ENCODE results near the gene IFT25. TPM values are rescaled to one million over a fixed set of nuclear protein-coding genes. Genes with fewer than 3 reads are reported as not detected.

The IFT25 gene
- total RNA-seq, 1 experiment from 2014 or later, result 31.7 TPM

DNA sequence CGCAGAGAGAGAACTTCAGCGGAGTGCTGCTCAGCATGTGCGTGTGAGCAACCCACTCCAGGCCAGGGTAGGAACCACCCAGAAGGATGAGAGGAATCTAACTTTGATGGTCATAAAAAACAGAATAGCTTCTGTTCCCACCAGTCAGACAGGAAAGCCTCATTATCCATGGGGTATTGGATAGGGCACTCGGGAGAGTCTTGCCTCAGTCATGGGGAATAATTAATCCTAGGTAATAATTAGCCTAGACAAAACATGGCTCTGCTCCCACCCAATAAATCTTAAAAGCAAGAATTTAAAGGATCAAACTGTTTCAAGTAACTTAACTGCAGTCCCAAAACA is 37.2 kb upstream of the IFT25 start:
- DNase-seq, result no peak
- Histone ChIP-seq H3K27me3 (replicated peaks; ENCODE audit: control insufficient read depth, insufficient read depth, low read length) (no peaks in the 10 kb centered on the region), H3K4me3 (ENCODE audit: low read depth, low read length) (peak overlapping the region; percentile 4), H3K36me3 (ENCODE audit: control insufficient read depth, insufficient read depth, low read length) (no peaks in the 10 kb centered on the region), H3K4me1 (peaks cover 4% of the 10 kb centered on the region; the same call in 1 of the 2 replicates), H3K9me3 (no peaks in the 10 kb centered on the region)
- intact Hi-C loops (cut with micrococcal nuclease; ENCODE audit: unreplicated experiment), result no loop called here
- TF ChIP-seq, protein P1, sequence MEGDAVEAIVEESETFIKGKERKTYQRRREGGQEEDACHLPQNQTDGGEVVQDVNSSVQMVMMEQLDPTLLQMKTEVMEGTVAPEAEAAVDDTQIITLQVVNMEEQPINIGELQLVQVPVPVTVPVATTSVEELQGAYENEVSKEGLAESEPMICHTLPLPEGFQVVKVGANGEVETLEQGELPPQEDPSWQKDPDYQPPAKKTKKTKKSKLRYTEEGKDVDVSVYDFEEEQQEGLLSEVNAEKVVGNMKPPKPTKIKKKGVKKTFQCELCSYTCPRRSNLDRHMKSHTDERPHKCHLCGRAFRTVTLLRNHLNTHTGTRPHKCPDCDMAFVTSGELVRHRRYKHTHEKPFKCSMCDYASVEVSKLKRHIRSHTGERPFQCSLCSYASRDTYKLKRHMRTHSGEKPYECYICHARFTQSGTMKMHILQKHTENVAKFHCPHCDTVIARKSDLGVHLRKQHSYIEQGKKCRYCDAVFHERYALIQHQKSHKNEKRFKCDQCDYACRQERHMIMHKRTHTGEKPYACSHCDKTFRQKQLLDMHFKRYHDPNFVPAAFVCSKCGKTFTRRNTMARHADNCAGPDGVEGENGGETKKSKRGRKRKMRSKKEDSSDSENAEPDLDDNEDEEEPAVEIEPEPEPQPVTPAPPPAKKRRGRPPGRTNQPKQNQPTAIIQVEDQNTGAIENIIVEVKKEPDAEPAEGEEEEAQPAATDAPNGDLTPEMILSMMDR (IDR thresholded peaks at IDR 0.05; ENCODE audit: insufficient read depth in 1 of 2, low read depth in 1 of 2, low read length in 1 of 2, severe bottlenecking in 1 of 2, unreplicated experiment in 1 of 2), result no peak
- Mint-ChIP-seq H3K27ac (ENCODE audit: unreplicated experiment) (peak overlapping the region; percentile 81), H3K27me3 (ENCODE audit: insufficient read depth, unreplicated experiment) (no peaks in the 10 kb centered on the region), H3K4me1 (ENCODE audit: low read depth, unreplicated experiment) (peaks cover 7% of the 10 kb centered on the region), H3K36me3 (ENCODE audit: insufficient read depth, unreplicated experiment) (no peaks in the 10 kb centered on the region), H3K9me3 (ENCODE audit: unreplicated experiment) (no peaks in the 10 kb centered on the region), H3K4me3 (ENCODE audit: unreplicated experiment) (peak overlapping the region; percentile 66)
- BruUV-seq (replicated peaks), result no TSS peak
- POLR2A ChIA-PET, result no interaction called here
- CTCF ChIA-PET, result no interaction called here

- ChIA-PET POLR2A (no interaction called here), CTCF (no interaction called here)
- H3K36me3 Mint-ChIP-seq (ENCODE audit: insufficient read depth, unreplicated experiment), result no peaks in the 10 kb centered on the region
- intact Hi-C loops (cut with micrococcal nuclease; ENCODE audit: unreplicated experiment), result no loop called here
- no peaks in the 10 kb centered on the region for H3K9me3 Mint-ChIP-seq (ENCODE audit: unreplicated experiment)
- peak overlapping the region; percentile 4 for H3K4me3 ChIP-seq (ENCODE audit: low read depth, low read length)
- H3K36me3 ChIP-seq (ENCODE audit: control insufficient read depth, insufficient read depth, low read length), result no peaks in the 10 kb centered on the region
- H3K9me3 ChIP-seq, result no peaks in the 10 kb centered on the region
- no peaks in the 10 kb centered on the region for H3K27me3 Mint-ChIP-seq (ENCODE audit: insufficient read depth, unreplicated experiment)
- TF ChIP-seq, protein P1 (IDR thresholded peaks at IDR 0.05; ENCODE audit: insufficient read depth in 1 of 2, low read depth in 1 of 2, low read length in 1 of 2, severe bottlenecking in 1 of 2, unreplicated experiment in 1 of 2), result no peak
- peaks cover 7% of the 10 kb centered on the region for H3K4me1 Mint-ChIP-seq (ENCODE audit: low read depth, unreplicated experiment)
- peak; percentile 45 to 46 for DNase-seq
- no peaks in the 10 kb centered on the region for H3K27me3 ChIP-seq (replicated peaks; ENCODE audit: control insufficient read depth, insufficient read depth, low read length)
- H3K4me3 Mint-ChIP-seq (ENCODE audit: unreplicated experiment), result peak overlapping the region; percentile 66
- H3K27ac Mint-ChIP-seq (ENCODE audit: unreplicated experiment), result peak overlapping the region; percentile 81
- peaks cover 4% of the 10 kb centered on the region; the same call in 1 of the 2 replicates for H3K4me1 ChIP-seq
- no TSS peak for BruUV-seq (replicated peaks)
These were observed 36.7 kb upstream of the IFT25 start for GRCh38 chr1:53982034-53982762.

- H3K36me3 ChIP-seq (ENCODE audit: control insufficient read depth, insufficient read depth, low read length), result no peaks in the 10 kb centered on the region
- H3K9me3 ChIP-seq, result no peaks in the 10 kb centered on the region
- BruUV-seq (replicated peaks), result no TSS peak
- H3K27me3 ChIP-seq (replicated peaks; ENCODE audit: control insufficient read depth, insufficient read depth, low read length), result no peaks in the 10 kb centered on the region
- peaks cover 4% of the 10 kb centered on the region; the same call in 1 of the 2 replicates for H3K4me1 ChIP-seq
- Mint-ChIP-seq H3K27me3 (ENCODE audit: insufficient read depth, unreplicated experiment) (no peaks in the 10 kb centered on the region), H3K4me1 (ENCODE audit: low read depth, unreplicated experiment) (peaks cover 7% of the 10 kb centered on the region), H3K4me3 (ENCODE audit: unreplicated experiment) (no peak overlapping the region), H3K27ac (ENCODE audit: unreplicated experiment) (no peak overlapping the region), H3K9me3 (ENCODE audit: unreplicated experiment) (no peaks in the 10 kb centered on the region), H3K36me3 (ENCODE audit: insufficient read depth, unreplicated experiment) (no peaks in the 10 kb centered on the region)
- ChIA-PET POLR2A (no interaction called here), CTCF (no interaction called here)
- H3K4me3 ChIP-seq (ENCODE audit: low read depth, low read length), result no peak overlapping the region
- TF ChIP-seq, protein P1 (IDR thresholded peaks at IDR 0.05; ENCODE audit: insufficient read depth in 1 of 2, low read depth in 1 of 2, low read length in 1 of 2, severe bottlenecking in 1 of 2, unreplicated experiment in 1 of 2), result no peak
- intact Hi-C loops (cut with micrococcal nuclease; ENCODE audit: unreplicated experiment), result no loop called here
- DNase-seq, result no peak
These were observed 35.7 kb upstream of the IFT25 start for GRCh38 chr1:53981220-53981619.
